ENCODE data around the gene KARS1. TPM values are rescaled to one million over a fixed set of nuclear protein-coding genes. Genes with fewer than 3 reads are reported as not detected.
"Not testable (repeated sequence)": the region's sequence is repeated elsewhere in the genome, so short reads cannot be mapped to it uniquely, and the experiment has no call there.

The KARS1 gene
- total and polyA plus RNA-seq, 2 experiments from 2014 or later = 117 to 130 TPM

- no peaks in the 10 kb centered on the region for H3K9me2 ChIP-seq (ENCODE audit: insufficient read depth)
- H3K27ac ChIP-seq = peak overlapping the region; percentile 14; the same call in 1 of the 2 replicates
- no peaks in the 10 kb centered on the region for H4K20me1 ChIP-seq (ENCODE audit: insufficient read depth)
- no peak overlapping the region for H3K4me3 ChIP-seq
- peaks cover 9% of the 10 kb centered on the region; the same call in 1 of the 2 replicates for H3K36me3 ChIP-seq (ENCODE audit: low read depth)
- no peak overlapping the region for H3K9ac ChIP-seq
- TF ChIP-seq EZH2 (IDR thresholded peaks at IDR 0.05; ENCODE audit: insufficient read depth, poor library complexity, severe bottlenecking) (no peak), EZH2phosphoT487 (IDR thresholded peaks at IDR 0.05; ENCODE audit: insufficient read depth, low read depth) (no peak)
- H3F3A ChIP-seq (ENCODE audit: insufficient read depth) = peaks cover 18% of the 10 kb centered on the region; the same call in 1 of the 2 replicates
- DNase-seq = peak; percentile 57
- H2AFZ ChIP-seq = no peak overlapping the region
- H3K4me1 ChIP-seq (ENCODE audit: insufficient read depth) = peaks cover 30% of the 10 kb centered on the region
- 72 to 74% methylated on average over 17 of the region's 17 CpGs for WGBS, 2 experiments (ENCODE audit: low coverage in 1 of 2, low lambda C conversion rate in 2 of 2, missing lambda C conversion rate in 2 of 2)
- in situ Hi-C loops (cut with MboI) = no loop called here
- no peaks in the 10 kb centered on the region for H3K9me3 ChIP-seq (ENCODE audit: low read depth)
- H3K27me3 ChIP-seq (replicated peaks; ENCODE audit: insufficient read depth) = no peaks in the 10 kb centered on the region
- H3K79me2 ChIP-seq (ENCODE audit: insufficient read depth) = no peaks in the 10 kb centered on the region
- no peak overlapping the region for H3K4me2 ChIP-seq (ENCODE audit: unreplicated experiment)
These were observed 53.3 kb downstream of the KARS1 start for GRCh38 chr16:75593825-75594820.

GRCh38 chr16:75593308-75593707 is 54.2 kb downstream of the KARS1 start:
- 96 to 97% methylated on average over 6 of the region's 6 CpGs for WGBS, 2 experiments (ENCODE audit: low coverage in 1 of 2, low lambda C conversion rate in 2 of 2, missing lambda C conversion rate in 2 of 2)
- H3F3A ChIP-seq (ENCODE audit: insufficient read depth) = peaks cover 18% of the 10 kb centered on the region; the same call in 1 of the 2 replicates
- H3K36me3 ChIP-seq (ENCODE audit: low read depth) = peaks cover 9% of the 10 kb centered on the region; the same call in 1 of the 2 replicates
- no peaks in the 10 kb centered on the region for H4K20me1 ChIP-seq (ENCODE audit: insufficient read depth)
- H3K4me1 ChIP-seq (ENCODE audit: insufficient read depth) = peaks cover 30% of the 10 kb centered on the region
- H2AFZ ChIP-seq = no peak overlapping the region
- no peak overlapping the region for H3K27ac ChIP-seq
- no peaks in the 10 kb centered on the region for H3K27me3 ChIP-seq (replicated peaks; ENCODE audit: insufficient read depth)
- TF ChIP-seq EZH2phosphoT487 (IDR thresholded peaks at IDR 0.05; ENCODE audit: insufficient read depth, low read depth) = no peak
- no peak for TF ChIP-seq EZH2 (IDR thresholded peaks at IDR 0.05; ENCODE audit: insufficient read depth, poor library complexity, severe bottlenecking)
- no peak for DNase-seq
- H3K9me2 ChIP-seq (ENCODE audit: insufficient read depth) = no peaks in the 10 kb centered on the region
- no peaks in the 10 kb centered on the region for H3K9me3 ChIP-seq (ENCODE audit: low read depth)
- in situ Hi-C loops (cut with MboI) = no loop called here
- H3K4me3 ChIP-seq = no peak overlapping the region
- H3K4me2 ChIP-seq (ENCODE audit: unreplicated experiment) = no peak overlapping the region
- no peaks in the 10 kb centered on the region for H3K79me2 ChIP-seq (ENCODE audit: insufficient read depth)
- no peak overlapping the region for H3K9ac ChIP-seq

GRCh38 chr16:75591927-75592326 is 55.5 kb downstream of the KARS1 start:
- peak; percentile 60 for DNase-seq
- in situ Hi-C loops (cut with MboI); H3K9me2 ChIP-seq (ENCODE audit: insufficient read depth); H3K4me3 ChIP-seq; H3K9me3 ChIP-seq (ENCODE audit: low read depth); H2AFZ ChIP-seq; H3K36me3 ChIP-seq (ENCODE audit: low read depth); H3K79me2 ChIP-seq (ENCODE audit: insufficient read depth); H4K20me1 ChIP-seq (ENCODE audit: insufficient read depth); H3K27me3 ChIP-seq (replicated peaks; ENCODE audit: insufficient read depth): not testable (repeated sequence)
- WGBS, 2 experiments (ENCODE audit: low coverage in 1 of 2, low lambda C conversion rate in 2 of 2, missing lambda C conversion rate in 2 of 2) = 25 to 42% methylated on average over 7 to 9 of the region's 9 CpGs
- peaks cover 18% of the 10 kb centered on the region; the same call in 1 of the 2 replicates for H3F3A ChIP-seq (ENCODE audit: insufficient read depth)
- peak overlapping the region; percentile 24 for H3K4me2 ChIP-seq (ENCODE audit: unreplicated experiment)
- H3K27ac ChIP-seq = peak overlapping the region; percentile 83
- H3K9ac ChIP-seq = peak overlapping the region; percentile 44; the same call in 1 of the 2 replicates
- peaks cover 30% of the 10 kb centered on the region for H3K4me1 ChIP-seq (ENCODE audit: insufficient read depth)

- H4K20me1 ChIP-seq (ENCODE audit: insufficient read depth) = no peaks in the 10 kb centered on the region
- TF ChIP-seq EZH2phosphoT487 (IDR thresholded peaks at IDR 0.05; ENCODE audit: insufficient read depth, low read depth) = no peak
- TF ChIP-seq EZH2 (IDR thresholded peaks at IDR 0.05; ENCODE audit: insufficient read depth, poor library complexity, severe bottlenecking) = no peak
- H3K4me3 ChIP-seq = peak overlapping the region; percentile 38
- in situ Hi-C loops (cut with MboI) = no loop called here
- no peaks in the 10 kb centered on the region for H3K9me3 ChIP-seq (ENCODE audit: low read depth)
- no peaks in the 10 kb centered on the region for H3K79me2 ChIP-seq (ENCODE audit: insufficient read depth)
- DNase-seq = peak; percentile 93
- 18% methylated on average over 8 of the region's 8 CpGs for WGBS, 2 experiments (ENCODE audit: low coverage in 1 of 2, low lambda C conversion rate in 2 of 2, missing lambda C conversion rate in 2 of 2)
- no peaks in the 10 kb centered on the region for H3K9me2 ChIP-seq (ENCODE audit: insufficient read depth)
- H2AFZ ChIP-seq = peak overlapping the region; percentile 63
- peak overlapping the region; percentile 61 for H3K9ac ChIP-seq
- peak overlapping the region; percentile 40 for H3K4me2 ChIP-seq (ENCODE audit: unreplicated experiment)
- no peaks in the 10 kb centered on the region for H3K27me3 ChIP-seq (replicated peaks; ENCODE audit: insufficient read depth)
- no peaks in the 10 kb centered on the region for H3K36me3 ChIP-seq (ENCODE audit: low read depth)
- peaks cover 30% of the 10 kb centered on the region for H3K4me1 ChIP-seq (ENCODE audit: insufficient read depth)
- H3F3A ChIP-seq (ENCODE audit: insufficient read depth) = peaks cover 18% of the 10 kb centered on the region; the same call in 1 of the 2 replicates
- H3K27ac ChIP-seq = peak overlapping the region; percentile 83
These were observed 56.3 kb downstream of the KARS1 start for GRCh38 chr16:75590920-75591843.

All from GM23248 (cell line).